Prostate gland (tissue), 2 donors: Measurements from ENCODE around the gene EFEMP2.

Experiments used
- CTCF ChIP-seq, 4 experiments: fragments of 200-600 bp in 2 of 4; fragments of 450-650 bp in 2 of 4; sonication (generic) in 2 of 4; IDR thresholded peaks; 1 replicate in 3 of 4; 2 replicates in 1 of 4; pipeline ENCODE4 v1.5.1; 2016 to 2019; ENCODE audit warnings: antibody characterized with exemption in 4 of 4, mild to moderate bottlenecking in 2 of 4, moderate library complexity in 2 of 4
- POLR2A ChIP-seq: fragments of 450-650 bp; IDR thresholded peaks from one replicate; pipeline ENCODE4 v1.6.1; 2016; ENCODE audit warnings: antibody characterized with exemption, mild to moderate bottlenecking

- TF ChIP-seq CTCF (IDR thresholded peaks at IDR 0.05) (no peak), POLR2A (no peak)
Measured at GRCh38 chr11:65865550-65866172, 6.9 kb downstream of the EFEMP2 start.
